NCI-H1930 (cell line): ENCODE data around the gene GIMAP5.
"Not testable (repeated sequence)": the region's sequence is repeated elsewhere in the genome, so short reads cannot be mapped to it uniquely, and the experiment has no call there.

Source experiments
- DNase-seq, 2 experiments: peaks; one replicate each; lab custom pipeline; 2025; lab: John Stamatoyannopoulos, UW

The GIMAP5 gene

DNA sequence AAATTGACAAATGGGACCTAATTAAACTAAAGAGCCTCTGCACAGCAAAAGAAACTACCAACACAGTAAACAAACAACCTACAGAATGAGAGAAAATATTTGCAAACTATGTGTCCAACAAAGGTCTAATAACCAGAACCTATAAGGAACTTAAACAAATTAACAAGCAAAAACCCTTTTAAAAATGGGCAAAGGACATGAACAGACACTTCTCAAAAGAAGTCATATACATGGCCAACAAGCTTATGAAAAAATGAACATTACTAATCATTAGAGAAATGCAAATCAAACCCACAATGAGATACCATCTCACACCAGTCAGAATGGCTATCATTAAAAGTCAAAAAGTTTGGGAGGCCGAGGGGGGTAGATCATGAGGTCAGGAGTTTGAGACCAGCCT, 36.9 kb downstream of the GIMAP5 start:
- DNase-seq = not testable (repeated sequence)

DNA sequence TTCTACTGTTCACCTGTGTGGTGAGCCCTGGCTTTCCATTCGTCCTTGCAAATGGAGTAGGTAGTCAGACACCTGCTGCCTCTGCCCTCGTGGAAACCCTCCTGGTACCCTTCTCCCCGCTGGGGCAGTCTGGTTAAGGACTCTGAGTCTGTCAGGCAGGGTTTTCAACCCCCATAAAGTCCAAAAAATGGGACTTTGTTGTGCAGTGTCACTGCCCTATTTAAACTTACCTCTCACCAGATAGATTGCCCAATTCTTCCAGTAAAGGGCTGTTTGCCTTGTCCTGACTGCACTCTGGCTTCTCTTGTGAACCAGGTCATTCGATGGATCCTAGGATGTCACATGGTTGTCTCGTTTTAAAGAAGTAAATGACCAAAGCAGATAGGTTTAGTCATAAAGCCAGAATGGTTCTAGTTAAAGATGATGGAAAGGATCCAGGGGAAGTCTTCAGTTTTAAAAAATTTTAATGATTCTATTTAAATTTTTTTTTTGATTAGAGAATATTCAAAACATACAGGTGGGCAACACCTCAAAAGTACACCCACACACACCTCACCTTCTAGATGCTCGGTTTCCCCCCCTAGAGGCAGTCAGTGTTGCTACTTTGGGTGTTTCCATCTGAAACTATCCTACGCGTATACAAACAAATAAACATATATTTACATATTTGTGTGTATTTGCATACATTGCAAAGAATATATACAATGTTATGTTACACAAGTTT, 41.0 kb downstream of the GIMAP5 start:
- no peak for DNase-seq

DNA sequence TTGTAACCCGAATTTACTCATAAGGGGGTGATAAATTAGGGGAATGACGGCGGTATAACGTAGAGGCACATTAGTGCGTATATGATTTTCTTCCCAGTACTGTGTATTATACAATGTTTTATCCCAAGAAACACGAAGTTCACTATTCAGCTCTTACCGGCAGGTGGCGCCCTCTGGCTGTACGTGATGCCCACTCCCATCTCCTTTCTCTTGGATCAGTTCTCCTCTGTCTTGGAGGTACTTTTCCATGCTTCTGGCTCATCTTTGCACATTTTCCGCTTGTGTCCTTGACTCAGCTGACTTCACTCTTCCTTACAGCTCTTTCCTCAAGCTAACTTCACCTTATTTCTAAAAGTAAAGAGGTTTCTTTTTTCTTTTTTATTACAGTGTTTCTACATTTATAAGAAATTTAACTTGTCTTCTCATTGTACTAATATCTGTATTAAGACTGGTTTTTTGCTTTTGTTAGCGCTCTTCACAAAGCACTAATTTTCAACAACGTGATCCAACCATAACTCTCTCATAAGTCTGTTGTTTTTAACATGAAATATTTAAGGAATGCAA, 41.6 kb downstream of the GIMAP5 start:
- DNase-seq = peak; percentile 48 to 71

DNA sequence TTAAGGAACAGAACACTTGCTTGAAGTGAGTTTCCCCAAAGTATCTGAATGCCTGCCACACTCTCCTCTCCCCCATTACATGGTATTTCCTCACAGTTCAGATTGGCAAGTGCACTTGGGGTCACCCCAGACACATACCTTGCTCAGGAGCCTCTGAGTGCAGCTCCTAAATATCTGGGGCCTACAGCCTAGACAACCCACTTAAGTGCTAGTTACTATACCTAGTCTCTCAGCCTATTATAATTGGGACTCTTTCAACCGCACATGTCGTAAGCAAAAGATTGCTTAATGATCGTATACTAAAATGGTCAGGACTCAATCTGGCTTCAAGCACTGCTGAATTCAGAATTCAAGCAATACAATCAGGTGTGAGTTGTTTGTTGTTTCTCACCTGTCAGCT, 43.1 kb downstream of the GIMAP5 start:
- DNase-seq = no peak

DNA sequence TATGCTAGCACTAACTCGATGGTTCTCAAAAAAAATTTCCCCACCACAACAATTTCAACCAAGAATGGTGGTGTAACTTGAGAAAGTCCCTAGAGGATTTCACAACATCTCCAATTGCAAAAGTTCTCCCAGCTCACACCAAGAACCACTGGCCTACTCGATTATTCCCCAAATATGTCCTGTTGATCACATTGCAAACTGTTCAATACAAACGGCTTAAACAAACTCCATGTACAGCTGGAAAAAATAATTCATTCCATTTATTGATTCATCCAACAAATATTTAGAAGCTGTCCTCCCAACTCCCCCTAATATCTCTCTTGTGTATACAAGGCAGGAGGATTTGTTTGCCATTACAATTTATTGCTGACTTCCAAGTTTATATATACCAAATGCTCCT, 43.9 kb downstream of the GIMAP5 start:
- DNase-seq = no peak

DNA sequence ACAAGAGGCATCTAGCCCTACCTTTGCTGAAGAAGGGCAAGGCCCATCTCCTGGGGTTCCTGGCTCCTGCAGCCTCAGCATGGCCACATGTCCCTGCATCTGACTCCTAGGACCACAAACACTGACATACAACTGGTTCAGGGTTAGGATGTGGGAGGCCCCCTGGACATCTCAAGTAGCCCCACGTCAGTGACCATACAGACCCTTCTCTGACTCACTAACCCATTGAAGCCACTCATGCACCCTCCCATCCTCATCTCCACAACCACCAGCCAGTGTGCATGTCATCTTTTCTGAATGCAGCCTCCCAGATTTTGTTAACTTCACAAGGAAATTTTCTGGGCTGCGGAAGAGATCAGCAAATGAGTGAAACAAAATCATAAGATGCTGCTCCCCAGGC, 44.7 kb downstream of the GIMAP5 start:
- no peak for DNase-seq

DNA sequence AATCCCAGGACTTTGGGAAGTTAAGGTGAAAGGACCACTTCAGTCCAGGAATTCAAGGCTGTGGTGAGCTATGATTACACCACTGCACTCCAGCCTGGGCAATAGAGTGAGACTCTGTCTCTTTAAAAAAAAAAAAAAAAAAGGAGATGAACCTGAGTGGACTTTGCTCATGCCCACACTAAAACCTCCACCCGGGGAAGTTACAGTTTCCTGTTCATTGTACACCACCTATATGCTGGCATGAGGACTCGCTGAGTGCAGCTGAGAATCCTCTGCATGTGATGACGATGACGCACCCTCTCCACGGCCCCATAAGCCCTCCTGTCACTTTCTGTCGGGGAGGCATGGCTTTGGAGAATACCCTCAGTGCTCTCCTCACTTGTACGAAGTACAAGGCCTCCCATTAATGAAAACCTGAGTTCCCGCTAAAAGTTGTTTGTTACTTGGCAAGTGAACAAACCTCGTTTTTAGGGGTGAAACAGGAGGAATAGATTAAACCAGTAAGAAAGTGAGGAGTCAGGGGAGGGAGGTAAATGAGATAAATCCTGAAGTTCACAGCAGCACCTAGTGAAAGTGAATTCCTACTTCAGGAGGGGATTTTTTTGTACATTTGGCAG, 47.0 kb downstream of the GIMAP5 start:
- DNase-seq = no peak

DNA sequence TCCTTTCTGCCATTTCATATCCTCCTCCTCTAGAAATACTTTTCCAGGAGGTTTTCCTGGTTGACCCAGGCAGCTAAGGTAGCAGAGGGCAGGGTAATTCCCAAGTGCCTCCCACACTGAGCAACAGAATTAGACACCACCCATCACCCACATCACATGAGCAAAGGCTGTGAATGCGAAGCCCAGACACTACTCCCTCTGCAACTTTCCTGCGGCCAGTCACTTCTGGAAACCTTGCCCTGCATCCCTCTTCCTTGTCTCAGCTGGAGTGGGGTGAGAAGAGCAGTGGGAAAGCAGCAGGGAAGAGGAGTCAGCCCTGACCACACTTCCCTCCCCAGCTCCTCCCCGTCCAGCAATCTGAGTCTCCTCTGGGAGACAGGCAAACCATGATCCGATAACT, 47.7 kb downstream of the GIMAP5 start:
- no peak for DNase-seq

DNA sequence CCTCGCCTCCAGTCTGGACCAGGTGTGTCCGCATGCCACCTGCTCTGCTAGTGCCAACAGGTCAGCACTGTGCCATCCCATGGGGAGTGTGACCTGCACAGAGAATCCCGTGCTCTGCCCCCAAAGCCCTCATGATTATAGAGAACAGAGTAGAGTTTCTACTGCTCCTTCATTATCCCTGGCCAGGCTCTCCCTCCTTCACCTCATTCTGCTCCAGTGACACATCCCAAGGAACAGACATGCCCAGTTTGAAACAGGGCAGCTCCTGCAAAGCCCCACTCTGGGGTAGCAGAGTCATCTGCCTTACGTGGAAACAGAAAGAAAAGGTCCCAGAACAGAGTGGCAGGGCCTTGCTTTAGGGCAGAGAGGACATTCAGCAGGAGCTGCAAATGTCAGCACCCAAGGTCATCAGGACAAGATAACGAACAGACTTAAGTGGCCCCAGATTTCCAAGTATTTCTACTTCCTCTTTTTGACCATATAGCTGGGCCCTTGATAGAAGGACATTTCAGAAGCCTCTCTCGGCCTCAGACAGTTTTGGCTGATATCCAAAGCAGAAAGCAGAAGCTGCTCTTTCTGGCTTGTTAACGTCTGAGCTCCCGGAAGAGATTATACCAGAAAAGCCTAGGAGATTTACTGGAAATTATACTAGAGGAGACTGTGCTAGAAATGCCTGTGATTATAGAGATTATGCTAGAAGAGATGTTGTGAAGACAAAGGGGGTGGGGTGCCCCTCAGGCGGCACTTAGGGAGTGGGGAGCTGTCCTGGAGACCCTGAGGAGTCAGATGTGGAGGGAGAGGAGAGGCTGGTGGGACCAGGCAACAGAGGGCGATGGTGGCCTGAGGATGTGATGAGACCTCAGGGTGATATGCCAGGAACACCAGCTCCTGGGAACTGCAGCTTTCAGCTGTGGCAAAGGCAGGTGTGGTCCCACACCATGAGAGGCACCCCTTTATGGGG, 50.4 kb downstream of the GIMAP5 start:
- DNase-seq = no peak

DNA sequence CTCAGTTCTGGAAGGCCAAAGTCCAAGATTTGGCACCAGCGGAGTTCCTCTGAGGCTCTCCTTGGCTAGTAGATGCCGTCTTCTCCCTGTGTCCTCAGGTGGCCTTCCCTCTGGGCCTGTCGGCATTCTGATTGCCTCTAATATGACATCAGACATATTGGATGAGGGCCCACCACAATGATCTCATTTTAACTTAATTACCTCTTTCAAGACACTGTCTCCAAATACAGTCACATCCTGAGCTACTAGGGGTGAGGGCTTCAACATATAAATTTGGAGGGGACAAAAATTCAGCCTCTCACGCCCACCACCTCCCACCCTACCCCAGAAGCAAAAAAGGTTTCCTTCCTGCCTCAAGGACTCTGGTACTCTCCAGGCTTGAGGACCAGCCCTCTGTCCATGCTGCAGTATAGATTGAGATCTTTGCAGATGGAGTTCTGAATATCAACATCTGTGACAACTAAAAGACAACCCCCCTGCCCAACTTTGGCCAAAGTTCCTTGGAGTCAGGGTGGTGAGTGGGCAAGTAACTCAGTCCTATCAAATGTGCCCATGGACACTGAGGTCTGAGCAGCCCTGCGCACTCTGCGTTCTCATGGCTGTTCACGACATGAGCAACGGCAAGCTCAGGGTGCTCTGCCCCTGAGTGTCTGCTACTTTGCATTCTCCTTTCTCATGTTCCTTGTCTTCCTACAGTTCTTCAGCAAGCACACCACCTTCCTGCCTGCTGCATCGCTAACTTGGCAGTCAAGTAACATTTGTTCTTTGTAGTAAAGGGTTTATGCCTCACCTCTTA, 51.5 kb downstream of the GIMAP5 start:
- DNase-seq = no peak

DNA sequence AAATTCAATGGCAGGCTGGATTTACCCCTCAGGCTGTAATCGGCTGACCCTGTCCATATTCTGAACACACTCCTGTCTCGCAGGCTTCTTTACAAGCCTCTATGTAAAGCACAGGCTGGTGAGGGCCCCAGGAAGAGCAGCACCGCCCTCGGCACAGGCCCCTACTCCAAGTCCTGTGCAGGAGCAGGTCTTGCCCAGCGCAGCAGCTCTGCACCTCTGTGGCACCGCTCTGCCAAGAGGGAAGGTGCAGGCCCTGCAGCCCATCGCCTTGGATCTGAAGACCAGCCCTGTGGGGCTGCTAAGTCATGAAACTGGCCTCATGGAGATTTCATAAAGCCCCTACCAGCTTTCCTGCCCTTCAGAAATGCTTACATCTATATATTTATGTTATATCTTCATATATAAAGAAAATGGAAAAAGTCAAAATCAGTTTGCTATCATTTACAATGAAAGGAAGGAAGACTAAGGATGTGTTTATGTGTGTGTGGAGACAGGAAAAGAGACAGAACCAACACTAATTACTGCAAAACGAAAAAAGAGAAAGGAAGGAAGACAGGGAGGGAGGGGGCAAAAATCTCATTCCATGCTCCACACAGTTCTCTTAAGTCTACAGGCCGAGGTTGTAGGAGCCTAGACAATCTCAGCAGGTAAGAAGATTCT, 53.3 kb downstream of the GIMAP5 start:
- DNase-seq = no peak

DNA sequence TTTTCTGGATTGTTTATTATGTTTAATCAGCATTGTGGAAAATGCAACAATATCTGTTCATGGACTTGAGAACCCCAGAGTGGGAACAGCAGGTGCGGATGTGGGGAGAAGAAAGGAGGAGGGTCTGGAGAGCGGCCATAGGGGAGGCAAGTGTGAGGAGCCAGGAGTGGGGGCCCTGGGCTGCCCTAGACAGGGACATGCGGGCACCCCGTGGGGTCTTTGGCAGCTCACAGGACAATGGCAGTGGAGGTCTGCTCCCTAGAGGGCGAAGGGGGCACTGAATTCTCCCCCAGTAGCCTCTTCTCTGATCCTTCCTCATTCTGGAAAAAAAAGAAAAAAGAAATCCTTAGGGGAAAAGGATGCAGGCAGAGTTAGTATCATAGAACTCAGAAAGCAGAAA, 54.1 kb downstream of the GIMAP5 start:
- DNase-seq = no peak

DNA sequence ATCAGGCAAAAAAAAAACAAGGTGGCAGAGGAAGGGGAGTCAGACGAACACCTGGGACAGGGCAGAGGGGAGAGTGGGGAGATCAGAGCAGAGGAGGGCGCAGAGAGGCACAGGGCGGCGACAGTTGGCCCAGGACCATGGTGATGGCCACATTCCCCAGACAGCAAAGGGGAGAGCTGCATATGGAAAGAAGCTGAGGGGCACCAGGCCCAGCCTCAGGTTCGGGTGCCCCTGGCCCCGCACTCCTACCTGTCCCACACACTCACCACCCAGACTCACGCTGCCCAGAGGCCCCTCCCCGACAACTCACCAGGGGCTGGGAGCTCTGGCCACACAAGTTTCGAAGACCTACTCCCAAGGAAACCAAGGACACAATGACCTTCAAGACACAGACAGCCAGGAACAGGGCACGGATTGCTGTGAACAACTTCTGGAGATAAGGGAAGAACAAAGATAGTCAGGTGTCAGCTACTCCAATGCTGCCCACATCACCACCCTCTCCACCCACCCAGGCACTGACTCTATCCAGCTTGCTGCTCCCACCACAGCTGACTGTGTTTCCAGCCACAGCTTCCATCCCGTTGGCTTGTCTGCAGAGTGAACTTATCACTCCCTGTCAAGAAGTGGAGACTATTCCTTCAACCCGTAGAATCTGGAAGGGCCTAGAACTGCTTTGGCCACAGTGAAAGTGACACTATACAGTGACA, 54.7 kb downstream of the GIMAP5 start:
- no peak for DNase-seq
